Stomach (tissue), 4 donors: Measurements from ENCODE around the gene BTBD9.

Source experiments
- CTCF ChIP-seq, 7 experiments: fragments of 450-650 bp in 4 of 7; fragments of 200-600 bp in 3 of 7; sonication (generic) in 3 of 7; IDR thresholded peaks; one replicate each; pipeline ENCODE4 v1.5.1; 2016 to 2019; ENCODE audit warnings: antibody characterized with exemption in 7 of 7, control low read depth in 2 of 7, mild to moderate bottlenecking in 1 of 7
- EP300 ChIP-seq: sonication (generic); formaldehyde crosslinking; IDR thresholded peaks from one replicate; pipeline ENCODE4 v1.6.1; 2017; ENCODE audit warnings: antibody characterized with exemption
- POLR2AphosphoS5 ChIP-seq, 3 donors: sonication (generic); formaldehyde crosslinking; IDR thresholded peaks; one replicate each; pipeline ENCODE4 v1.6.1; 2016; ENCODE audit warnings: antibody characterized with exemption in 3 of 3

- TF ChIP-seq CTCF (IDR thresholded peaks at IDR 0.05) (no peak), POLR2AphosphoS5 (IDR thresholded peaks at IDR 0.05) (no peak), EP300 (no peak)
Measured at GRCh38 chr6:38503960-38504682, 135.6 kb downstream of the BTBD9 start.
